GM06990 (cell line): ENCODE data around the gene CSF2RB.

ENCODE experiments used
- DNase-seq: peaks from one replicate; pipeline ENCODE4 v3.0.0-alpha.2; 2011; ENCODE audit not compliant: insufficient read length; ENCODE audit errors: extremely low read depth
- H3K27me3 ChIP-seq: replicated peaks from 2 replicates; pipeline ENCODE4 v1.6.0; 2011; ENCODE audit warnings: low read length; ENCODE audit not compliant: control insufficient read depth, insufficient read depth
- H3K36me3 ChIP-seq: 2 replicates; pipeline ENCODE4 v1.5.1; 2011; ENCODE audit warnings: low read length; ENCODE audit not compliant: control insufficient read depth, insufficient read depth
- H3K4me3 ChIP-seq: replicated peaks from 2 replicates; pipeline ENCODE4 v1.5.1; 2011; ENCODE audit warnings: low read depth, mild to moderate bottlenecking, control low read depth, low read length
- CTCF ChIP-seq: IDR thresholded peaks from 2 replicates; pipeline ENCODE4 v1.5.1; 2011; ENCODE audit warnings: low read length, control low read depth, mild to moderate bottlenecking, inconsistent platforms; ENCODE audit not compliant: insufficient read depth, poor library complexity, severe bottlenecking

Gene CSF2RB

GRCh38 chr22:36958366-36958765 lies 44.9 kb downstream of the CSF2RB start:
- no peak overlapping the region for H3K4me3 ChIP-seq
- DNase-seq, result no peak
- no peak for TF ChIP-seq CTCF
- H3K36me3 ChIP-seq, result no peaks in the 10 kb centered on the region
- no peaks in the 10 kb centered on the region; the same call in 1 of the 2 replicates for H3K27me3 ChIP-seq

GRCh38 chr22:36961626-36962025 lies 48.2 kb downstream of the CSF2RB start:
- Histone ChIP-seq H3K4me3 (no peak overlapping the region), H3K27me3 (no peaks in the 10 kb centered on the region; the same call in 1 of the 2 replicates), H3K36me3 (no peaks in the 10 kb centered on the region)
- no peak for DNase-seq
- no peak for TF ChIP-seq CTCF

- TF ChIP-seq CTCF, result no peak
- DNase-seq, result no peak
- Histone ChIP-seq H3K4me3 (no peak overlapping the region), H3K36me3 (no peaks in the 10 kb centered on the region), H3K27me3 (no peaks in the 10 kb centered on the region; the same call in 1 of the 2 replicates)
Observed at GRCh38 chr22:36963302-36963701, 49.9 kb downstream of the CSF2RB start.

GRCh38 chr22:36964106-36964505 lies 50.7 kb downstream of the CSF2RB start:
- DNase-seq, result no peak
- no peaks in the 10 kb centered on the region for H3K36me3 ChIP-seq
- no peak overlapping the region for H3K4me3 ChIP-seq
- H3K27me3 ChIP-seq, result no peaks in the 10 kb centered on the region; the same call in 1 of the 2 replicates
- TF ChIP-seq CTCF, result no peak

- H3K27me3 ChIP-seq, result no peaks in the 10 kb centered on the region
- TF ChIP-seq CTCF, result no peak
- H3K36me3 ChIP-seq, result no peaks in the 10 kb centered on the region
- H3K4me3 ChIP-seq, result no peak overlapping the region
- DNase-seq, result no peak
Observed at GRCh38 chr22:36965696-36966095, 52.3 kb downstream of the CSF2RB start.
